RWPE2 (cell line): ENCODE results near the gene FMOD.

Experiments used
- ATAC-seq: fragments of 200-7000 bp; cut with Tn5 transposase; 3 replicates; pipeline ENCODE4 v1.9.1; 2021; ENCODE audit warnings: low read depth
- DNase-seq: peaks from one replicate; pipeline ENCODE4 v3.0.0-alpha.2; 2020; ENCODE audit warnings: low spot score
- H3K27ac ChIP-seq: fragments of 450-650 bp; 2 replicates; pipeline ENCODE4 v1.5.1; 2017; ENCODE audit warnings: mild to moderate bottlenecking; ENCODE audit not compliant: poor library complexity, severe bottlenecking
- H3K27me3 ChIP-seq: fragments of 250-450 bp; sonication (Bioruptor Pico); 2 replicates; pipeline ENCODE4 v1.5.1; 2021; ENCODE audit warnings: mild to moderate bottlenecking, moderate library complexity; ENCODE audit not compliant: insufficient read depth, poor library complexity, severe bottlenecking
- H3K36me3 ChIP-seq: fragments of 250-450 bp; sonication (Bioruptor Pico); 2 replicates; pipeline ENCODE4 v1.5.1; 2020; ENCODE audit warnings: low read depth, mild to moderate bottlenecking, moderate library complexity
- H3K4me1 ChIP-seq: fragments of 250-450 bp; sonication (Bioruptor Pico); 2 replicates; pipeline ENCODE4 v1.5.1; 2021; ENCODE audit warnings: mild to moderate bottlenecking, moderate library complexity; ENCODE audit not compliant: insufficient read depth, poor library complexity, severe bottlenecking
- H3K4me3 ChIP-seq: fragments of 250-450 bp; sonication (Bioruptor Pico); 2 replicates; pipeline ENCODE4 v1.5.1; 2021; ENCODE audit warnings: mild to moderate bottlenecking, moderate library complexity; ENCODE audit not compliant: severe bottlenecking
- H3K9me3 ChIP-seq: fragments of 250-450 bp; sonication (Bioruptor Pico); 2 replicates; pipeline ENCODE4 v1.5.1; 2021; ENCODE audit warnings: mild to moderate bottlenecking, moderate library complexity; ENCODE audit not compliant: severe bottlenecking
- TF ChIP-seq, protein P1 (sequence below): fragments of 450-650 bp; IDR thresholded peaks from one replicate; pipeline ENCODE4 v1.5.1; 2017; ENCODE audit warnings: mild to moderate bottlenecking, moderate library complexity; ENCODE audit not compliant: poor library complexity, severe bottlenecking

Gene FMOD

DNA sequence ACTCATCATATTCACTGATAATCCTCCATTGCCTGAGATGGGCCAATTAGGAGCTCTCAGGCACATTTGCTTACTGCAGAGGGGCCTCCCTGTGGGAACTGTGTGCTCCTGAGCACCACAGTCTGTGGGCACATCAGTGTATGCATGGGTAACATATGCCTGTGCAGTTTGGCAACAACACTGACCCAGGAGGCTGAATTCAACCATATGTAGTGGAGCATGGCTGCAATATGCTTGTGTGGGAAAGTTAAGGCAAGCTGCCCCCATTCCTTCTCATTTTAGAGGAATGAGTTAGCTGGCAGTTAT is 11.8 kb upstream of the FMOD start:
- Histone ChIP-seq H3K4me3 (no peak overlapping the region), H3K27me3 (peaks cover 4% of the 10 kb centered on the region), H3K9me3 (no peaks in the 10 kb centered on the region), H3K4me1 (no peaks in the 10 kb centered on the region), H3K36me3 (no peaks in the 10 kb centered on the region), H3K27ac (no peak overlapping the region)
- TF ChIP-seq, protein P1, sequence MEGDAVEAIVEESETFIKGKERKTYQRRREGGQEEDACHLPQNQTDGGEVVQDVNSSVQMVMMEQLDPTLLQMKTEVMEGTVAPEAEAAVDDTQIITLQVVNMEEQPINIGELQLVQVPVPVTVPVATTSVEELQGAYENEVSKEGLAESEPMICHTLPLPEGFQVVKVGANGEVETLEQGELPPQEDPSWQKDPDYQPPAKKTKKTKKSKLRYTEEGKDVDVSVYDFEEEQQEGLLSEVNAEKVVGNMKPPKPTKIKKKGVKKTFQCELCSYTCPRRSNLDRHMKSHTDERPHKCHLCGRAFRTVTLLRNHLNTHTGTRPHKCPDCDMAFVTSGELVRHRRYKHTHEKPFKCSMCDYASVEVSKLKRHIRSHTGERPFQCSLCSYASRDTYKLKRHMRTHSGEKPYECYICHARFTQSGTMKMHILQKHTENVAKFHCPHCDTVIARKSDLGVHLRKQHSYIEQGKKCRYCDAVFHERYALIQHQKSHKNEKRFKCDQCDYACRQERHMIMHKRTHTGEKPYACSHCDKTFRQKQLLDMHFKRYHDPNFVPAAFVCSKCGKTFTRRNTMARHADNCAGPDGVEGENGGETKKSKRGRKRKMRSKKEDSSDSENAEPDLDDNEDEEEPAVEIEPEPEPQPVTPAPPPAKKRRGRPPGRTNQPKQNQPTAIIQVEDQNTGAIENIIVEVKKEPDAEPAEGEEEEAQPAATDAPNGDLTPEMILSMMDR: no peak
- DNase-seq: no peak
- no peak for ATAC-seq

DNA sequence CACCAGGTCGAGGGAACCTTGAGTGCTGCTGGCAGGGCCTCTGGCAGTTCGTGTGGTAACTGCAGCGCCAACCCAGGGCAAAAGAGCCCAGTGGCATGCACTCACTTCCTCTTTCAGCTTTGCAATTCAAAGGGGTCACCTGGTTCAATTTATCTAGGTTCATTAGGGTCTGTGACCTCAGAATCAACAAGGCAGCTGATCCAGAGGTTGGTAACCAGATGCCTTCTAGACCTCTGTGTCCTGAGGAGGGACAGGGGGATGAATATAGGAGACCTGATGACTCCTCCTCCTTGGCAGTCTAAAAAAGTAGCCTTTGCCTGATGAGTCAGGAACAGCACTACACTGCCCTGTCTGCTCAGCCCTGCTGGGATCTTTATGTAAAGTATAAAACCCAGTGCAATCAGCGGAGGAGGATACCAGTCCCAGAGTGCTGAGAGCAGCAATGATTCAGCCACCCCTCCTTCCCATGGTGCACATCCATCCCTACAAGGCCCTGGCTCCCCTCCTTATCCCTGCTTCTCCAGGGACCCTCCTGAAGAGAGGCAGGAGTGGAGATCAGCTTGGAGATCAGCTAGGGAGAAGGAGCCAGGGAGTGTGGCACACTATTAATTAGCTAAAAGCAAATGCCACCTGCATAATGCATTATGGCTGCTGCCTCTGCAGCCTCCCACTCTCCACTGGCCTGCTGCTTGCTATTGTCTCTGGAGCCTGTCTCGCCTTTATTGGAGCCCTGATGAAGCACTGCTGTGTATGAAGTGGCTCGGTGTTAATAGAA is 11.2 kb upstream of the FMOD start:
- H3K9me3 ChIP-seq: no peaks in the 10 kb centered on the region
- H3K27me3 ChIP-seq: peaks cover 4% of the 10 kb centered on the region
- TF ChIP-seq, protein P1: no peak
- no peak overlapping the region for H3K4me3 ChIP-seq
- no peak overlapping the region for H3K27ac ChIP-seq
- no peak for DNase-seq
- no peaks in the 10 kb centered on the region for H3K36me3 ChIP-seq
- ATAC-seq: peak; percentile 86
- H3K4me1 ChIP-seq: no peaks in the 10 kb centered on the region

DNA sequence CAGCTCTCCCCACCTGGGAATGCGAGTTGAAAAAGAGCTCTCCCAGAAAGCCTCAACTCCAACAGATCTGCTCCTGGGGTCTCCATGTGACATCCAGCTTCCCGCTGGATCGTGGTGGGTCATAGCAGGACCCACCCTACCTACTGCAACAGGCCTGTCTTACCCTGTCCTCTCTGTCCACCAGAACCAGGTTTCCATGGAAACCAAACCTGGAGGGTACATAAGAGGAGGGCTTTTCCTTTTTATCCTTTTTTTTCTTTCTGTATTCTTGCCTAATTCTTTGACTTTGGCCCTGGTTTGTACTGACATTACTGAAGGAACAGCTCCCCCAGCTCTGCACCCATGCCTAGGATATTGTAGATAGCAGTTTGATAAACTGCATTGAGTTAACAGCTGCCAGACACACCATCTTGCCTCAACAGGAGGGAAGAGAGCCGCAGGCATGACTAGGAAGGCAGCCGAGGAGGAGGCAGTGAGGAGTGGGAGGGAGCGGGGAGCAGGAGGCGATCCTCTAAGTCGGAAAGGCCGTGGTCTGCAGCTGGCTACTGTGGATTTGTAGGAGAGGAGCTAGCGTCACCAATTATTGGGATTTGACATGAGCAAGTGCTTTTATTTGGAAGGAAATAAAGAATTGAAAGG is 9.7 kb upstream of the FMOD start:
- DNase-seq (no peak), ATAC-seq (no peak)
- TF ChIP-seq, protein P1: no peak
- Histone ChIP-seq H3K9me3 (no peaks in the 10 kb centered on the region), H3K4me1 (no peaks in the 10 kb centered on the region), H3K4me3 (no peak overlapping the region), H3K27ac (no peak overlapping the region), H3K36me3 (no peaks in the 10 kb centered on the region), H3K27me3 (peaks cover 4% of the 10 kb centered on the region)

DNA sequence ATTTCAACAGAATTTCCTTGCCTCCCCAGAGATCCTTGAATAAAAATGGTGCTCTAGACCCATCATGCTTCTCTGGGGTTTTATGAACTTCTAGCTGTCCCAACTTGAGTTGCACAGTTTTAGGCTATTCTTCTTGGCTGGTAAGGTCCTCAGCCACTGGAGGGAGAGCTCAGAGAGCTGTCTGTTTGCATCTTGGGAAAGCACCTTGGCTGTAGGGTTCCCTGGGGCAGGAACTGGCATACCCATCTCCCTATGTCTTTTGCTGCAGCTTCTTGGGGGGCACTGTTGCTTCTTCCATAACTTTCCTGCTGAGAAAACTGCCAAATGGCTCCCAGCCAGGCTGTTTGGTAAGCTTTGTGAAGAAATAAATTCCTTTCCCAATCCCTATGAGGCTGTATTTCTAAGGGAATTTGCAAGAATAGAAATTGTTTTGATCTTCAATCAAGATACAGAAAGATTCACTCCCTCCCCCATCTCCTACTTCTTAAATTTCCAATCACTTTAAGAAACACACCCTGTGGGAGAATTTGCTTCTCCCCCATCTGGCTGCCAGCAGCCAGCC is 8.2 kb upstream of the FMOD start:
- ATAC-seq (no peak), DNase-seq (no peak)
- H3K4me3 ChIP-seq: no peak overlapping the region
- no peak overlapping the region for H3K27ac ChIP-seq
- TF ChIP-seq, protein P1: no peak
- H3K9me3 ChIP-seq: no peaks in the 10 kb centered on the region
- peaks cover 4% of the 10 kb centered on the region for H3K27me3 ChIP-seq
- H3K4me1 ChIP-seq: no peaks in the 10 kb centered on the region
- H3K36me3 ChIP-seq: no peaks in the 10 kb centered on the region

DNA sequence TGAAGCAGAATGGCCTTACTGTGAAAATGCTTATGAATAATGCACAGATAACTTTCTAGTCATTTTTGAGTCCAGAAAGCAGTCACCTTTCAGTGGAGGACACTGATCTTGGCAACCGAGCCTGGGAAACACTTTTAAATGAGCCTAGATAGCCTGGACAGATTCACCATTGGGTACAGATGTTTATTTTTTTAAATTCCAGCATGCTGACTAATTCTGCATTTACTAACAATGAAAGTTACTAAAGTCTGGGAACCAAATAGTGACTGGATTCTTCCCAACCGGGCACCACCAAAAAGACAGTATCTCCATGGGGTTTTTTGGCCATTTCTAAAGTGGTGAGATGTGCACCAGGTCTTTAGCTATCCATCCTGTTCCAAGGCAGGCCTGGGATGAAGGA is 3.3 kb upstream of the FMOD start:
- DNase-seq: no peak
- H3K27me3 ChIP-seq: peaks cover under 1% of the 10 kb centered on the region
- no peaks in the 10 kb centered on the region for H3K36me3 ChIP-seq

More for the DNA sequence above, 3.3 kb upstream of the FMOD start:
- no peaks in the 10 kb centered on the region for H3K9me3 ChIP-seq
- H3K4me1 ChIP-seq: no peaks in the 10 kb centered on the region
- ATAC-seq: no peak
- H3K27ac ChIP-seq: no peak overlapping the region
- H3K4me3 ChIP-seq: no peak overlapping the region
- TF ChIP-seq, protein P1: no peak
